IPS-18c (cell line): ENCODE data around the gene KCNN3.

Experiments
- H3K4me3 ChIP-seq: 2 replicates; pipeline ENCODE4 v1.7.0; 2013; ENCODE audit warnings: low read depth, mild to moderate bottlenecking, low read length, moderate library complexity; ENCODE audit not compliant: insufficient read depth
- H3K9me3 ChIP-seq: one replicate; pipeline ENCODE4 v1.6.1; 2013; ENCODE audit warnings: mild to moderate bottlenecking, low read length, moderate library complexity; ENCODE audit not compliant: control insufficient read depth, insufficient read depth

Gene KCNN3

DNA sequence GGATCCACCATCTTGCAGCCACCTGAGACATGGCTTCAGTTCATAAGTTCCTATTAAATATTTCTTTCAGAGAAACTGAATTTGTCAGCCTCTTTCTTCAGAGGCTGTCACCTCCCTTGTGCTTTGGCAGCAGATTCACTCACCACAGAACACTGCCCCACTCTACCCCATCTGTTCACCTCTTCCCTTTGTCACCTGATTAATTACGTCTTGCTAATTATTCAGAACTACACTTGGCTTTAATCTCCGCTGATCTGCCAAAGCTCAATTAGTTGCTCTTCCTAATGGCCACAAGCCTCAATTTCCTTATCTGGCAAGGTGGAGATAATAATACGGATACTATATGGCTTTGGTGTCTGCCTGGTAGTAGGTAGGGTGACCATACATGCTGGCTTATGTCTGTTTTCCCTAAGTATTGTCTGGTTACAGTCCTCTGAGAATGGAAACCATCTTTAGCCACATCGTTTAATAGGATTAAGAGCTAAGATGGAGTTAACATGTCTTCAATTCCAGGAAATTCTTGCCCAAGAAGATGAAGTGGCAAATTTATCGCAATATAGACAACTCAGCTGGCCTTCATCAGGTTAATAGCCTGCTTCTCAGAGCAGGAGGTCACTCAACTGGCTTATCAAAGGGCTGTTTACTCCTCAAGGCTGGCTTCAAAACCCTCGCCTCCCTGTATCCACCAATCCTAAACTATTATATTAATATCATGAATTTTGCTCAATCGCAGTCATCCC lies 203.9 kb downstream of the KCNN3 start:
- Histone ChIP-seq H3K4me3 (no peak overlapping the region), H3K9me3 (peaks cover 4% of the 10 kb centered on the region)

DNA sequence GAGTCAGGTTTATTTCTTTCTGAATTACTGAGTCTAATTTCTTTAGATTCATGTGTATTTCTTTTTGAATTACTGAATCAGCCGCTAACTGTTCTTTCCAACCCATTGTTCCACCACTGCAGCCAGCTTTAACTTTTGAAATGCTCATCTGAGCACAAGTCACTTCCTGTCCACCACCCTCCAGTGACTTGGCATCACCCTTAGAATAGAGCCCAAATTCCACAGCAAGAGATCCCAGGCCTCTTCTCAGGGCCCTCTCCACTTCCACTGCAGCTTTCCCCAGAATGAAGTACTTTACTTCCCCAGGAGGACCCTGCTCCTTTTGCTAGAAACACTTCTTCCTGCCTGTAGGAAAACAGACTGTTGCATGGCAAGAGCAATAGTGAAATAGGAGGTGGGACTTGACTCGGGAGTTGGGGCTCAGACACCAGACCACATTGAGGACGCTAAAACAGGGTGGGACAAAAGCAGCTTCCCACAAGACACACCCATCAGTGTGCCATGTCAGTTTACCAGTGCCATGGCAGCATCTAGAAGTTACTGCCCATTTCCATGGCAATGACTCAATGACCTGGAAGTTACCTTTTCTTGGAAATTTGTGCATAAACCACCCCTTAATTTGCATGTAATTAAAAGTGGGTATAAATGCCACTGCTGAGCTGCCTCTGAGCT lies 205.6 kb downstream of the KCNN3 start:
- Histone ChIP-seq H3K9me3 (peaks cover 4% of the 10 kb centered on the region), H3K4me3 (no peak overlapping the region)

DNA sequence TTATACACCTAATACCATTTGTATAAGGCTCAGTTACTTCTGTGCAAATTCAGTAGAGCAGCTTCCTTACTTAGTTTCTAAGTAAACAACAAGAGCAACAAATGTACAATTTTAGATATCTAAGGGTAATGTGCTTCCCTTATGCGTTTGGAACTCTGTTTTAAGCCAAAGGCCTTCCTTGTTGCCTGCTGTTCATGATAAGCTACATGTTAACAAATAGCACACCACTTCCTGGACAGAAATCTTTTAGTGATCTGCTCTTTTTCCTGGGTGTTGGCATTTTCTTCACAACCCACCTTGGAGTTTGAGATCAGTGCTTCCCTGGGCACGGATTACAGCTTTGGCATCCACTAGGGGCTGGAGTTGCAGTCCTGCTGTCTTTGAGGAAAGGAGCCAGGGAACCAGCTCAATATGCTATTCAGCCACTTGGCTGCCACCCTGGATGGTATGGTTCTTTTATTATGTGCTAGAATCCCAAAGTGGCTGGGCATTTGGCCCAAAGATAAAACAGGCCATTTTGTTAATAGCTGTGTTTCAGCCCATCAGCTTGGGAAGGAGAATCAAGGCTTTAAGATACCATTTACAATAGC lies 206.5 kb downstream of the KCNN3 start:
- H3K9me3 ChIP-seq: peaks cover 4% of the 10 kb centered on the region

DNA sequence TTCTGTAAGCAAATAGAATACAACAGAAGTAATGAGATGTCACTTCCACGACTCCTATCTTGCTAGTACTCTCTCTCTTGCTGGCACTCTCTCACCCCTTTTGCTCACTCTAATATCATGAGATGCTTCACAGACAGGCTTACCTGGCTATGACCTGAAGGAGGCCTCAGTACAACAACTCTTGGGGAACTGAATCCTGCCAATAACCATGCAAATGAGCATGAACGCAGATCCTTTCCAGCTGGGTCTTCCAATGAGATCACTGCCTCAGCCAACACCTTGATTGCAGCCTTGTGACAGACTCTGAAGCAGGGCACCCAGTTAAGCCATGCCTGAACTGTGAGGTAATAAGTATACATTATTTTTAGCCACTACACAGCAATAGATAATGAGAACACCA lies 209.0 kb downstream of the KCNN3 start:
- Histone ChIP-seq H3K9me3 (peaks cover 4% of the 10 kb centered on the region), H3K4me3 (no peak overlapping the region)

More for the DNA sequence above, 206.5 kb downstream of the KCNN3 start:
- no peak overlapping the region for H3K4me3 ChIP-seq

DNA sequence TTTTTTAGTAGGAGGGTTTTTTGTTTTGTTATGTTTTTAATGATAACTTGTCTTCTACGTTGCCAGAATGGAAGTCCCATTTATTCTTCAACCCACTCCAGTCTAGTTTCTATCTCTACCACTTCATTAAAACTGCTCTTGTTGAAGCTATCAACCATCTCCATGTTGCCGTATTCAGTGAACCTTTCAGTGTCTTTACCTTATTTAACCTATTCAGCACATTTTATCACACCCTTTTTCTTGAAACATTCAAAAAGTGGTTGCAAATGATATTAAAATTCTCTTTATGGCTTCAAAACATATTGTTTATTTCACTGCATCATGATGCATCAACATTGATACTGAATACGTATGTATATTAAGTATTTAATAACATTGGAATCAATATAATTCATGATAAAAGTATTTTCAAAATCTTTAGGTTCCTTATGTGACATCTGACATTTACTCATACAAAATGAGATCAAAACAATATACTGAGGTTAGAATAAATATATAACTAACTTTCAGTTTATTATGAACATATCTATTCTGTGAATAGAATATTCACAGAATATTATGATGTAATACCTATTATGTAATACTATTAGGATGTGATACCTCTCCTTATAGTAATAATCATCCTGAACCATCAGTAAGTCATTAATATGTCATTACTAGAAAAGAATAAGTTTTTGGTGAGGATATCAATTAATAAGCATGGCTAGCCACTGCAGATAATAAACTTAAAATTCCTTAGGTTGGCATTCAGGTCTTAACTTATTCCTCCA lies 210.1 kb downstream of the KCNN3 start:
- H3K9me3 ChIP-seq: peaks cover 4% of the 10 kb centered on the region
- no peak overlapping the region for H3K4me3 ChIP-seq

GRCh38 chr1:154657556-154657955 lies 212.5 kb downstream of the KCNN3 start:
- Histone ChIP-seq H3K9me3 (no peaks in the 10 kb centered on the region), H3K4me3 (no peak overlapping the region)

GRCh38 chr1:154652893-154653292 lies 217.2 kb downstream of the KCNN3 start:
- no peak overlapping the region for H3K4me3 ChIP-seq

More at GRCh38 chr1:154652893-154653292, 217.2 kb downstream of the KCNN3 start:
- H3K9me3 ChIP-seq: no peaks in the 10 kb centered on the region
